Esophagus muscularis mucosa (tissue), 4 donors: ENCODE measurements around the gene DDX4.

Source experiments
- CTCF ChIP-seq, 3 experiments: fragments of 200-600 bp in 2 of 3; fragments of 450-650 bp in 1 of 3; sonication (generic) in 2 of 3; IDR thresholded peaks; one replicate each; pipeline ENCODE4 v1.5.1; 2017 to 2019; ENCODE audit warnings: antibody characterized with exemption in 3 of 3, mild to moderate bottlenecking in 2 of 3, moderate library complexity in 1 of 3
- EP300 ChIP-seq: sonication (generic); formaldehyde crosslinking; IDR thresholded peaks from one replicate; pipeline ENCODE4 v1.6.1; 2017; ENCODE audit warnings: antibody characterized with exemption
- POLR2A ChIP-seq: fragments of 450-650 bp; IDR thresholded peaks from one replicate; pipeline ENCODE4 v1.6.1; 2017; ENCODE audit warnings: antibody characterized with exemption, moderate library complexity, mild to moderate bottlenecking, low read depth

GRCh38 chr5:55702598-55703345 is 35.1 kb upstream of the DDX4 start:
- no peak for TF ChIP-seq CTCF (IDR thresholded peaks at IDR 0.05)
- no peak for TF ChIP-seq POLR2A
- TF ChIP-seq EP300, result no peak
